ENCODE results near the gene RFLNA.

DNA sequence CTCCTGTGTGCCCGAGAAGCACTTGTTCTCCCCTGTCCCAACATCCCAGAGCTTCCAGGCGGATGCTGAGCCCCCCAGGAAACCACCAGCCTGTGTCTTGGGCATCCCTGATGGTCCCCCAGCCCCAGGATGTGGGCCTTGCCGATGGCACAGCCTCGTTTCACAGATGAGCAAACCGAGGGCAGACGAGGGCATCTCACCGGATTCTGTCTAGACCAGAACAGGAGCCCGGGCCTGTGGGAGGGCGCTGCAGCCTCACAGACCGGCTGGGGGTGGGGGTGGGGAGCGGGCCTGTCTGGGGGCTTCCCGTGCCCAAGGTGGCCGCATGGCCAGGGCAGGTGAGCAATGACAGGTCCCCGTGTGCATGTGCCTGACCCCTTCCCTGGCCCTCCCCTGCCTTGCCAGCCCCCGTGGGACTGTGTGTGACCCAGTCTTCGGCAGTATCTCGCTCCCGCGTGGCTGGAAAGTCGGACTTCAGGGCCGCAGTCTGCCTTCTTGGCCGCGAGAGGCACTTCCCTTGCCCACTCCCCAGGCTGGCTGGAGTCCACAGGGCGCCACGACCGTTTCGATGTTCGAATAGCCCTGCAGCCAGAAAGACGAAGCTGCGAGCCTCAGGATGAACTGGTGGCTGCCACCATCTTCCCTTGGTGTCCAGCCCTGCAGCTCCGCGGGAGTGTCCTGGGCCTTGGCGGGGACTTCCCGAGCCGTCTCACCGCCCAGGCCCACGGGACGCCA is 8.9 kb downstream of the RFLNA start:
- TF ChIP-seq POLR2A (IDR thresholded peaks at IDR 0.05; ENCODE audit: low read length) = no peak
- TF ChIP-seq GATA1 (IDR thresholded peaks at IDR 0.05; ENCODE audit: low read depth, low read length) = no peak

Data from erythroblast (primary cell).